ENCODE measurements around the gene DHRS7B. TPM values are rescaled to one million over a fixed set of nuclear protein-coding genes. Genes with fewer than 3 reads are reported as not detected.

The DHRS7B gene
- total RNA-seq, 1 experiment from 2014 or later: 19.0 TPM

DNA sequence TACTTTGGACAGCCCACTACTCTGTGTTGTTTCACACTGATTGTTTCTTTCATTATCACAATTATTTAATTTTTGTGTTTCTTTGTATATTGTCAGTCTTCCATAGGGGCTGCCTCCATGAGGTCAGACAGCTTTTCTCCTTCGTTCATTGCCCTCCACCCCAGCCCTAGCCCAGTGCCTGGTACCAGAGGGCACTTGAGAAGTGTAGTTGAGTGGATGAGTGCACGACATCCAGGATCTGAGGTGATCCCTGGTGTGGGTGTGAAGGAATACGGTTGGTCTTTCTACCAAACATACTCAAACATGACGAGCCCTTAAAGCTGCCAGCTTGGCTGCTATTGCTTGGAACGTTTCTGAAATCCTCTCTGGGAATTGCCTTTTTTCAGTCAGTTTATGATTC, 37.9 kb downstream of the DHRS7B start:
- no TSS peak for BruUV-seq (replicated peaks)
- no peak for DNase-seq (ENCODE audit: low spot score)
- H3K27ac ChIP-seq (ENCODE audit: low read depth, low read length, poor library complexity, severe bottlenecking): no peak overlapping the region
- intact Hi-C loops (cut with micrococcal nuclease; ENCODE audit: unreplicated experiment): no loop called here
- no peaks in the 10 kb centered on the region for H3K9me3 ChIP-seq (ENCODE audit: low read depth, low read length, poor library complexity, severe bottlenecking)
- no peaks in the 10 kb centered on the region for H3K4me1 ChIP-seq (ENCODE audit: insufficient read depth, low read length, poor library complexity, severe bottlenecking)
- no peaks in the 10 kb centered on the region for H3K27me3 ChIP-seq (replicated peaks; ENCODE audit: insufficient read depth, low read depth, low read length, poor library complexity)
- H3K36me3 ChIP-seq (ENCODE audit: insufficient read depth, low read length, poor library complexity, severe bottlenecking): no peaks in the 10 kb centered on the region
- CTCF ChIA-PET: no interaction called here
- no peak for TF ChIP-seq EZH2 (IDR thresholded peaks at IDR 0.05; ENCODE audit: borderline replicate concordance, low read depth, low read length, poor library complexity, severe bottlenecking)
- POLR2A ChIA-PET (ENCODE audit: low non-redundant PET): no interaction called here
- H3K4me3 ChIP-seq (ENCODE audit: low read depth, low read length, poor library complexity, severe bottlenecking): no peak overlapping the region

DNA sequence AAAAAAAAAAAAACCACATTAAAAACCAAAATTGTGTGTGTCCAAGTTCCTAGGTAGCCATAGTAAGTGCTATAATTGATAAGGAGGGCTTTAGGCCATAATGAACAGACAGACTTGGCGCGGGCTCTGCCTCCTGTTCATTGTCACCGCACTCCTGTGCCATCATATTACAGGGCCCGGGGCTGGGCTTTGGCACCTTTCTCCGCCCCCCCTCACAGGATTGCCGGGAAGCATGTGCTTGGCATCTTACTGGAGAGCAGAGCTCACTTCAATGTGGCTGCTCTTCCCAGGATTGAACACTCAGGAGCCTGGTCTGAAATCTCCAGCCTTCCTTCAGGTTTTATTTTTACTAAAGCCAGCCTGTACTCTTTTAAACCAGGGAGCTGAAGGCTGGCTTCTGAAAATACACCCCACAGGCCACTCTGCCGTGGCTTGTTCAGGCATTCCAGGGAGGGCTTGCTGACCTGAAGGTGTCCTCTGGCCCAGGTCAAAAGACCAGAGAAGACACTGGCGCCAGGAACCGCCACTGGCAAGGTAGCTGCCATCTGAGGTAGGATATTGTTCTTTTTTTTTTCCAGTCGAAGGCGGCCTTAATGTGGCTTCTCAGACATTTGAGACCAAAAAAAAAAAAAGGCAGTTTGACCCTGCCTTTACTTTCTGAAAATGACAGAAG, 39.3 kb downstream of the DHRS7B start:
- Histone ChIP-seq H3K4me3 (ENCODE audit: low read depth, low read length, poor library complexity, severe bottlenecking) (no peak overlapping the region), H3K27me3 (replicated peaks; ENCODE audit: insufficient read depth, low read depth, low read length, poor library complexity) (no peaks in the 10 kb centered on the region), H3K4me1 (ENCODE audit: insufficient read depth, low read length, poor library complexity, severe bottlenecking) (no peaks in the 10 kb centered on the region), H3K36me3 (ENCODE audit: insufficient read depth, low read length, poor library complexity, severe bottlenecking) (no peaks in the 10 kb centered on the region), H3K9me3 (ENCODE audit: low read depth, low read length, poor library complexity, severe bottlenecking) (no peaks in the 10 kb centered on the region), H3K27ac (ENCODE audit: low read depth, low read length, poor library complexity, severe bottlenecking) (no peak overlapping the region)
- intact Hi-C loops (cut with micrococcal nuclease; ENCODE audit: unreplicated experiment): no loop called here
- CTCF ChIA-PET: no interaction called here
- BruUV-seq (replicated peaks): no TSS peak
- TF ChIP-seq, protein P1, sequence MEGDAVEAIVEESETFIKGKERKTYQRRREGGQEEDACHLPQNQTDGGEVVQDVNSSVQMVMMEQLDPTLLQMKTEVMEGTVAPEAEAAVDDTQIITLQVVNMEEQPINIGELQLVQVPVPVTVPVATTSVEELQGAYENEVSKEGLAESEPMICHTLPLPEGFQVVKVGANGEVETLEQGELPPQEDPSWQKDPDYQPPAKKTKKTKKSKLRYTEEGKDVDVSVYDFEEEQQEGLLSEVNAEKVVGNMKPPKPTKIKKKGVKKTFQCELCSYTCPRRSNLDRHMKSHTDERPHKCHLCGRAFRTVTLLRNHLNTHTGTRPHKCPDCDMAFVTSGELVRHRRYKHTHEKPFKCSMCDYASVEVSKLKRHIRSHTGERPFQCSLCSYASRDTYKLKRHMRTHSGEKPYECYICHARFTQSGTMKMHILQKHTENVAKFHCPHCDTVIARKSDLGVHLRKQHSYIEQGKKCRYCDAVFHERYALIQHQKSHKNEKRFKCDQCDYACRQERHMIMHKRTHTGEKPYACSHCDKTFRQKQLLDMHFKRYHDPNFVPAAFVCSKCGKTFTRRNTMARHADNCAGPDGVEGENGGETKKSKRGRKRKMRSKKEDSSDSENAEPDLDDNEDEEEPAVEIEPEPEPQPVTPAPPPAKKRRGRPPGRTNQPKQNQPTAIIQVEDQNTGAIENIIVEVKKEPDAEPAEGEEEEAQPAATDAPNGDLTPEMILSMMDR (conservative IDR thresholded peaks at IDR 0.05; ENCODE audit: low read depth, low read length): no peak
- TF ChIP-seq EZH2 (IDR thresholded peaks at IDR 0.05; ENCODE audit: borderline replicate concordance, low read depth, low read length, poor library complexity, severe bottlenecking): no peak
- POLR2A ChIA-PET (ENCODE audit: low non-redundant PET): no interaction called here
- DNase-seq (ENCODE audit: low spot score): no peak

DNA sequence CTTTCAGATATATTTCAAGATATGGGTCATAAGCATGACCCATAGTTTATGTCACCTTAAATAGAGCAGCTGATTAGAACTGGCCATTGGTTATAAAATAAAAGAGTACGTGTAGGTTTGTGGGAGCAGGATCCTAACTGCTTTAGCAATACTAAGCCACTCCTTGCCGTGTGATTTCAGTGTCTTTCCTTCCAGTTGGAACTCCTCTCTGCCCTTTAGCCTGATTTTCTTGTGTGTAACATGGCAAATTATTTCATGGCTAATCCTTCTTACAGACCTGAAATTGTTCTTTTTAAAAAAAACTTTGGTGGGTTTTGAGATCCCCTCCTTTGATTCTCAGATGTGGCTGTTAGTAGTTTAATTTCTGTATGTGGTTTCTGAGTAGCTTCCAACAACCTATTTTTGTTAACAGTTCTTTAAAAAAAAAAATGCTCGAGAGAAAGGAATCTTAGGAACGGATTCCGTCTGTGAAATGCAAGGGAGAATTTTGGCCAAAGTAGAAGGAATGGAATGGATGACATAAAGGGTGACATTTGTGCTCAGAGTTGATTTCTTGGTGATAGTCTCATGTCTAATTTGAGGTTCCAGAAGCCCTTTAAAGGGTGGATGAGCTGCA, 39.9 kb downstream of the DHRS7B start:
- Histone ChIP-seq H3K27me3 (replicated peaks; ENCODE audit: insufficient read depth, low read depth, low read length, poor library complexity) (no peaks in the 10 kb centered on the region), H3K4me3 (ENCODE audit: low read depth, low read length, poor library complexity, severe bottlenecking) (no peak overlapping the region), H3K36me3 (ENCODE audit: insufficient read depth, low read length, poor library complexity, severe bottlenecking) (no peaks in the 10 kb centered on the region), H3K9me3 (ENCODE audit: low read depth, low read length, poor library complexity, severe bottlenecking) (no peaks in the 10 kb centered on the region), H3K27ac (ENCODE audit: low read depth, low read length, poor library complexity, severe bottlenecking) (no peak overlapping the region), H3K4me1 (ENCODE audit: insufficient read depth, low read length, poor library complexity, severe bottlenecking) (no peaks in the 10 kb centered on the region)
- POLR2A ChIA-PET (ENCODE audit: low non-redundant PET): no interaction called here
- CTCF ChIA-PET: no interaction called here
- TF ChIP-seq, protein P1 (conservative IDR thresholded peaks at IDR 0.05; ENCODE audit: low read depth, low read length): no peak
- no peak for TF ChIP-seq EZH2 (IDR thresholded peaks at IDR 0.05; ENCODE audit: borderline replicate concordance, low read depth, low read length, poor library complexity, severe bottlenecking)
- BruUV-seq (replicated peaks): no TSS peak
- intact Hi-C loops (cut with micrococcal nuclease; ENCODE audit: unreplicated experiment): no loop called here
- no peak for DNase-seq (ENCODE audit: low spot score)

DNA sequence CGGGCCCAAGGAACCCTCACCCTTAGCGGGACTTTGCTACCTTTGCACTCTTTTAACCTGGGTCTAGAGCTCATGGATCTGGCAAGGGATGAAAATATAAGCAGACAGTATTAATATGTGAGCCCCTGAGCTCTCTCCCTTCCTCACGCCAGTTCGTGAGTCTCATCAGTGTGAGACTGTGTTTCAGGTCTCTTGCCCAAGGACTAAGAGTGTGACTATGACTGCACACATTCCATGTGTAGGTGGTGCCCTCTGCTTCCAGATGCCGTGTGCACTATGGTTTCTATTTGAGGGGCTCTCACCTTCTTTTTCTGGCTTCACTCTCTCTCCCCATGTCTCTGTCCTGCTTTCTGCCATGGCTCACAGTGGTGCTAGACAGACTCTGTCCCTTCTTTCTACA, 40.5 kb downstream of the DHRS7B start:
- Histone ChIP-seq H3K36me3 (ENCODE audit: insufficient read depth, low read length, poor library complexity, severe bottlenecking) (no peaks in the 10 kb centered on the region), H3K27me3 (replicated peaks; ENCODE audit: insufficient read depth, low read depth, low read length, poor library complexity) (no peaks in the 10 kb centered on the region), H3K4me1 (ENCODE audit: insufficient read depth, low read length, poor library complexity, severe bottlenecking) (no peaks in the 10 kb centered on the region), H3K27ac (ENCODE audit: low read depth, low read length, poor library complexity, severe bottlenecking) (no peak overlapping the region), H3K4me3 (ENCODE audit: low read depth, low read length, poor library complexity, severe bottlenecking) (no peak overlapping the region), H3K9me3 (ENCODE audit: low read depth, low read length, poor library complexity, severe bottlenecking) (no peaks in the 10 kb centered on the region)
- no peak for DNase-seq (ENCODE audit: low spot score)
- BruUV-seq (replicated peaks): no TSS peak
- POLR2A ChIA-PET (ENCODE audit: low non-redundant PET): no interaction called here
- CTCF ChIA-PET: no interaction called here
- intact Hi-C loops (cut with micrococcal nuclease; ENCODE audit: unreplicated experiment): no loop called here
- TF ChIP-seq, protein P1 (conservative IDR thresholded peaks at IDR 0.05; ENCODE audit: low read depth, low read length): no peak
- no peak for TF ChIP-seq EZH2 (IDR thresholded peaks at IDR 0.05; ENCODE audit: borderline replicate concordance, low read depth, low read length, poor library complexity, severe bottlenecking)

All from A673 (cell line).